ENCODE results near the gene FOXC2. TPM values are rescaled to one million over a fixed set of nuclear protein-coding genes. Genes with fewer than 3 reads are reported as not detected.
A peak's percentile ranks its signal among the peaks of the same experiment; 100 is the strongest.
"Not testable (repeated sequence)": the region's sequence is repeated elsewhere in the genome, so short reads cannot be mapped to it uniquely, and the experiment has no call there.

The FOXC2 gene
- total RNA-seq, 1 donor, result 2.2 TPM

GRCh38 chr16:86584726-86585721 is 18.4 kb downstream of the FOXC2 start:
- peaks cover 57% of the 10 kb centered on the region for H3K79me2 ChIP-seq (ENCODE audit: insufficient read depth, low read length)
- DNase-seq (ENCODE audit: insufficient read length, low spot score, missing footprints), result peak; percentile 85
- no peaks in the 10 kb centered on the region for H3K27me3 ChIP-seq (ENCODE audit: insufficient read depth, low read length)
- peaks cover 3% of the 10 kb centered on the region for H3K36me3 ChIP-seq (ENCODE audit: insufficient read depth, low read length)
- H3K27ac ChIP-seq (ENCODE audit: low read depth, low read length), result peak overlapping the region; percentile 100
- H4K20me1 ChIP-seq (ENCODE audit: insufficient read depth, low read length), result no peaks in the 10 kb centered on the region
- no peak for TF ChIP-seq CTCF (IDR thresholded peaks at IDR 0.05; ENCODE audit: extremely low read depth, low read depth, low read length)
- H3K4me2 ChIP-seq (ENCODE audit: insufficient read depth, low read length), result peak overlapping the region; percentile 62
- H3K9me3 ChIP-seq (ENCODE audit: low read depth, low read length), result no peaks in the 10 kb centered on the region
- peaks cover 60% of the 10 kb centered on the region for H3K4me1 ChIP-seq (ENCODE audit: insufficient read depth, low read length)
- H2AFZ ChIP-seq (ENCODE audit: low read length), result peak overlapping the region; percentile 3
- H3K4me3 ChIP-seq (ENCODE audit: insufficient read depth, low read length), result peak overlapping the region; percentile 37

- H3K27ac ChIP-seq (ENCODE audit: low read depth, low read length), result peak overlapping the region; percentile 100
- H3K79me2 ChIP-seq (ENCODE audit: insufficient read depth, low read length), result peaks cover 47% of the 10 kb centered on the region
- H4K20me1 ChIP-seq (ENCODE audit: insufficient read depth, low read length), result no peaks in the 10 kb centered on the region
- peak overlapping the region; percentile 37 for H3K4me3 ChIP-seq (ENCODE audit: insufficient read depth, low read length)
- H3K4me2 ChIP-seq (ENCODE audit: insufficient read depth, low read length), result peak overlapping the region; percentile 62
- no peaks in the 10 kb centered on the region for H3K36me3 ChIP-seq (ENCODE audit: insufficient read depth, low read length)
- DNase-seq (ENCODE audit: insufficient read length, low spot score, missing footprints), result peak; percentile 93
- H3K4me1 ChIP-seq (ENCODE audit: insufficient read depth, low read length), result peaks cover 69% of the 10 kb centered on the region
- H3K9me3 ChIP-seq (ENCODE audit: low read depth, low read length), result no peaks in the 10 kb centered on the region
- H2AFZ ChIP-seq (ENCODE audit: low read length), result peak overlapping the region; percentile 3
- TF ChIP-seq CTCF (IDR thresholded peaks at IDR 0.05; ENCODE audit: extremely low read depth, low read depth, low read length), result no peak
- H3K27me3 ChIP-seq (ENCODE audit: insufficient read depth, low read length), result no peaks in the 10 kb centered on the region
Measured at GRCh38 chr16:86585821-86586611, 19.4 kb downstream of the FOXC2 start.

GRCh38 chr16:86587487-86587886 is 20.9 kb downstream of the FOXC2 start:
- H3K9me3 ChIP-seq (ENCODE audit: low read depth, low read length), result no peaks in the 10 kb centered on the region
- no peak overlapping the region for H3K4me2 ChIP-seq (ENCODE audit: insufficient read depth, low read length)
- DNase-seq (ENCODE audit: insufficient read length, low spot score, missing footprints), result no peak
- H3K4me1 ChIP-seq (ENCODE audit: insufficient read depth, low read length), result peaks cover 62% of the 10 kb centered on the region
- no peak for TF ChIP-seq CTCF (IDR thresholded peaks at IDR 0.05; ENCODE audit: extremely low read depth, low read depth, low read length)
- no peaks in the 10 kb centered on the region for H3K36me3 ChIP-seq (ENCODE audit: insufficient read depth, low read length)
- no peaks in the 10 kb centered on the region for H4K20me1 ChIP-seq (ENCODE audit: insufficient read depth, low read length)
- H3K27me3 ChIP-seq (ENCODE audit: insufficient read depth, low read length), result no peaks in the 10 kb centered on the region
- no peak overlapping the region for H2AFZ ChIP-seq (ENCODE audit: low read length)
- no peak overlapping the region for H3K4me3 ChIP-seq (ENCODE audit: insufficient read depth, low read length)
- H3K79me2 ChIP-seq (ENCODE audit: insufficient read depth, low read length), result peaks cover 38% of the 10 kb centered on the region
- H3K27ac ChIP-seq (ENCODE audit: low read depth, low read length), result peak overlapping the region; percentile 100

GRCh38 chr16:86587955-86588354 is 21.3 kb downstream of the FOXC2 start:
- H3K27me3 ChIP-seq (ENCODE audit: insufficient read depth, low read length); H3K9me3 ChIP-seq (ENCODE audit: low read depth, low read length); H3K4me2 ChIP-seq (ENCODE audit: insufficient read depth, low read length); DNase-seq (ENCODE audit: insufficient read length, low spot score, missing footprints); H3K27ac ChIP-seq (ENCODE audit: low read depth, low read length); H2AFZ ChIP-seq (ENCODE audit: low read length); H4K20me1 ChIP-seq (ENCODE audit: insufficient read depth, low read length); H3K4me3 ChIP-seq (ENCODE audit: insufficient read depth, low read length); H3K36me3 ChIP-seq (ENCODE audit: insufficient read depth, low read length): not testable (repeated sequence)
- peaks cover 62% of the 10 kb centered on the region for H3K4me1 ChIP-seq (ENCODE audit: insufficient read depth, low read length)
- H3K79me2 ChIP-seq (ENCODE audit: insufficient read depth, low read length), result peaks cover 35% of the 10 kb centered on the region

All from osteoblast (primary cell).